Testis (tissue), 2 donors: ENCODE data around the gene PINLYP.

Experiments
- CTCF ChIP-seq, 3 experiments: fragments of 450-650 bp in 2 of 3; fragments of 200-600 bp in 1 of 3; sonication (generic) in 1 of 3; IDR thresholded peaks; one replicate each; pipeline ENCODE4 v1.5.1; 2016 to 2019; ENCODE audit warnings: antibody characterized with exemption in 3 of 3, mild to moderate bottlenecking in 2 of 3, moderate library complexity in 1 of 3
- POLR2A ChIP-seq: fragments of 450-650 bp; IDR thresholded peaks from one replicate; pipeline ENCODE4 v1.6.1; 2017; ENCODE audit warnings: antibody characterized with exemption, mild to moderate bottlenecking, moderate library complexity

DNA sequence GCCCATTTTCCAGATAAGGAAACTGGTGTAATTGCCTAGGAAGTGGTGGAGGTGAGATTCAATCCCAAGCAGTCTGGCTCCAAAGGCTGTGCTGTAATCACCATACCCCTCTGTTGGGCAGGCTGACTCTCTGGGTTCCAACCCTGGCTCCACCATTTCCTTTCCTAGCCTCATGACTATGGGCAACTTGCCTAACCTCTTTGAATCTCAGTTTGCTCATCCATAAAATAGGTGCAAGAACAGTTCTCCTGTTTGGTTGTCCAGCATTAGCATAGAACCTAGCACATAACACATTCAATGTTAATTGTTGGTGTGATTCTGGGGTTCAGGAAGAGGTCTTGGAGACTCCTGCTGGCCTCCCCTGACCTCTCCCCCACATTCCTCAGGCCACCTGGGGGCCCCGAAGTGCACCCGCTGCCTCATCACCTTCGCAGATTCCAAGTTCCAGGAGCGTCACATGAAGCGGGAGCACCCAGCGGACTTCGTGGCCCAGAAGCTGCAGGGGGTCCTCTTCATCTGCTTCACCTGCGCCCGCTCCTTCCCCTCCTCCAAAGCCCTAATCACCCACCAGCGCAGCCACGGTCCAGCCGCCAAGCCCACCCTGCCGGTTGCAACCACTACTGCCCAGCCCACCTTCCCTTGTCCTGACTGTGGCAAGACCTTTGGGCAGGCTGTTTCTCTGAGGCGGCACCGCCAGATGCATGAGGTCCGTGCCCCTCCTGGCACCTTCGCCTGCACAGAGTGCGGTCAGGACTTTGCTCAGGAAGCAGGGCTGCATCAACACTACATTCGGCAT, 23.0 kb downstream of the PINLYP start:
- TF ChIP-seq POLR2A = no peak
- no peak for TF ChIP-seq CTCF (IDR thresholded peaks at IDR 0.05)
